AG04449 (cell line): ENCODE measurements around the gene MYLK3.

Experiments used
- CTCF ChIA-PET: fragments of 350-600 bp; formaldehyde crosslinking; extraction: SDS; loops from one replicate; lab custom pipeline; 2021; ENCODE audit warnings: antibody characterized with exemption; lab: Yijun Ruan, JAX
- POLR2A ChIA-PET: fragments of 400-600, 350-600 bp; formaldehyde crosslinking; extraction: SDS; loops from one replicate; lab custom pipeline; 2020; ENCODE audit warnings: antibody characterized with exemption, inconsistent platforms; lab: Yijun Ruan, JAX
- DNase-seq: peaks from one replicate; pipeline ENCODE4 v3.0.0-alpha.2; 2010; ENCODE audit warnings: low read depth, low spot score
- H3K4me3 ChIP-seq: 2 replicates; pipeline ENCODE4 v1.5.1; 2011; ENCODE audit warnings: low read depth, mild to moderate bottlenecking, control low read depth, low read length
- CTCF ChIP-seq: IDR thresholded peaks from one replicate; pipeline ENCODE4 v1.5.1; 2011; ENCODE audit warnings: mild to moderate bottlenecking, moderate library complexity, low read length, control low read depth, inconsistent platforms; ENCODE audit not compliant: insufficient read depth; ENCODE audit errors: missing control alignments

MYLK3 gene

GRCh38 chr16:46743232-46743719 lies 4.9 kb downstream of the MYLK3 start:
- TF ChIP-seq CTCF = no peak
- no peak overlapping the region; the same call in 1 of the 2 replicates for H3K4me3 ChIP-seq
- ChIA-PET CTCF (interaction anchor here (0.7 to 1.4 kb wide), 4 partner anchors 10 to 32 kb away, joined by 3 read pairs; no protein-coding TSS in a partner anchor), POLR2A (no interaction called here)
- DNase-seq = no peak

- ChIA-PET POLR2A (no interaction called here), CTCF (no interaction called here)
- no peak overlapping the region for H3K4me3 ChIP-seq
- DNase-seq = no peak
- no peak for TF ChIP-seq CTCF
Observed at GRCh38 chr16:46739934-46740333, 8.2 kb downstream of the MYLK3 start.

- no peak overlapping the region for H3K4me3 ChIP-seq
- no peak for TF ChIP-seq CTCF
- CTCF ChIA-PET = interaction anchor here (0.8 kb wide), 1 partner anchor 64 kb away, joined by 3 read pairs; no protein-coding TSS in a partner anchor
- DNase-seq = no peak
- POLR2A ChIA-PET = no interaction called here
Observed at GRCh38 chr16:46737621-46738214, 10.4 kb downstream of the MYLK3 start.

- POLR2A ChIA-PET = no interaction called here
- no peak overlapping the region for H3K4me3 ChIP-seq
- no peak for DNase-seq
- CTCF ChIA-PET = no interaction called here
- no peak for TF ChIP-seq CTCF
Observed at GRCh38 chr16:46736695-46737094, 11.4 kb downstream of the MYLK3 start.

- POLR2A ChIA-PET = no interaction called here
- TF ChIP-seq CTCF = no peak
- CTCF ChIA-PET = no interaction called here
- DNase-seq = no peak
- no peak overlapping the region for H3K4me3 ChIP-seq
Observed at GRCh38 chr16:46733319-46733830, 14.8 kb downstream of the MYLK3 start.

- CTCF ChIA-PET = no interaction called here
- no peak for TF ChIP-seq CTCF
- DNase-seq = no peak
- no peak overlapping the region for H3K4me3 ChIP-seq
- POLR2A ChIA-PET = no interaction called here
Observed at GRCh38 chr16:46732561-46732960, 15.6 kb downstream of the MYLK3 start.
